Activated CD4-positive, CD25-positive, alpha-beta regulatory T cell treated with anti-CD3 and anti-CD28 coated beads, Interleukin-2, amount 50 U/mL, for 72 hours (primary cell): ENCODE results near the gene ORM2.
"Not testable (repeated sequence)": the region's sequence is repeated elsewhere in the genome, so short reads cannot be mapped to it uniquely, and the experiment has no call there.

Experiments
- DNase-seq: peaks from one replicate; pipeline ENCODE4 v3.0.0; 2021

The ORM2 gene

DNA sequence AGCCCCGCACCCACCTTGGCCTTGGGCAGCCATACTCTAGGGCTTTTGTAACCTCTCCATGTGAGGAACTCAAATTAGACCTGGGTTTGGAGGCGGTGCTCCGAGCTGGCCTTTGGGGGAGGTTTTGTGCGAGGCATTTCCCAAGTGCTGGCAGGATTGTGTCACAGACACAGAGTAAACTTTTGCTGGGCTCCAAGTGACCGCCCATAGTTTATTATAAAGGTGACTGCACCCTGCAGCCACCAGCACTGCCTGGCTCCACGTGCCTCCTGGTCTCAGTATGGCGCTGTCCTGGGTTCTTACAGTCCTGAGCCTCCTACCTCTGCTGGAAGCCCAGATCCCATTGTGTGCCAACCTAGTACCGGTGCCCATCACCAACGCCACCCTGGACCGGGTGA is at the start of gene ORM2:
ORM2 (plus strand) TSS at position 245 of the 398 bp plus-strand sequence; CDS start at position 281, 36 bp downstream.
- DNase-seq, result not testable (repeated sequence)

DNA sequence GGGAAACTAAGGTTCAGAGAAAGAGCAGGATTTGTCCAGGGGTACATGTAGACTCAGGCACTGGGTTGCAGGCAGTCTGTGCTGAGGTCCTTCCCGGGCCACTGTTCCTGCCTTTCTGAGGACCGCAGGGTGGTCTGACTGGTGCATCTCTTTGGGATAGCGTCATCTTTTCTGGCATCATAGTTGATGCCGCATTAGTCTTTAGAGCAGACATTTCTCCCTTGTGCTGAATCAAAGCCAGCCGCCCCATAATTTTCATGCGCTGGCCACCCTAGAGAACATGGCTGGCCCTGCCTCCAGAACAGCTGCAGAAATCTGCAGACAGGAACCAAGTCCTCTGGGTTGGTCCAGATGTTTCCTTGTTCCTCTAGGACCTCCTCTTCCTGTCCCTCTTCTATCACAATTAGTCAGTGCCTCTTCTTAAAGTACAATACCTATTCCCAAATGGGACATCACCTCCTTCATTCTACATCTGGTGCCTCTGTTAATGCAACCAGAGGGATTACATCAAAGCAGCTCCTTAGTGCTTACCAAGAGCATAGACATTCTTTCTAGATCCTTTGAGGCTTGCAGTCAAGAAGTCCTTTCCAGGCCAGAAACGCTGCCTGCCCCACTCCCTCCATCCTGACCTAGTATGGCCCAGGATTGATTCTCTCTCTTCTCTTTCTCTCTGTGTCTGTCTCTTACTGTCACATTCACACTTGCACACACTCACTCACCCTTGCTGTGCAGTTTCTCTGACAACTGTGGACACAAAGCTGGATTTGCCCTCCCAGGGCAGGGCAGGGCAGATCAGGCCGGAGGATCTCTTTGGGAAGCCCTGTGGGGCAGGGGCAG is 48.8 kb upstream of the ORM2 start:
- DNase-seq, result no peak

DNA sequence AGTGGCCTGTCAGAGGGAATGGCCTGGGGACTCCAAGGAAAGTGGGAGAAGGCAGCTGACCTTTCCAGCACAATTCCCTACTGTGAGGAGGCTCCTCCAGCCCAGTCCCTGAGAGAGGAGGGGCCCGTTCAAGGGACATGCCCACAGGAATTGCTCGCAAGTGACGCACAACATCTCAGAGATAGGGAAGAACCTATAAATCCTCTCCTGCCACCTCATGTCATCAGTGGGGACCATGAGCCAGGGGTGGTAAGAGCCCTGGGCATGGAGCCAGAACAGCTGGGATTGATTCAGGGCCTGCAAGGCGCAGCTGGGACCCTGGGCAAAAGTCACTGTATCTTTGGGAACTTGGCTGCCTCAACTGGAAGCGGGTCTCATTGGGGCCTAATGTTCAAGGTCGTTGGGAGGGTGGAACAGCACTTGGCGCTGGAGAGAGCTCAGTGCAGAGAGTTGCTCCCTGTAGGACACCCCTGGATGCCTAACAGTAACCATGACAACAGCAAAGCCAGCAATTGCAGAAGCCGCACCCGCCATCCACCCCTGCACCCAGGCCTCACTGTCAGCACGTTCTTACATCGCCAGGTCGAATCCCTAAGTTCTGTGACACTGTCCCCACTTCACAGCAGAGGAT is 48.1 kb upstream of the ORM2 start:
- no peak for DNase-seq

DNA sequence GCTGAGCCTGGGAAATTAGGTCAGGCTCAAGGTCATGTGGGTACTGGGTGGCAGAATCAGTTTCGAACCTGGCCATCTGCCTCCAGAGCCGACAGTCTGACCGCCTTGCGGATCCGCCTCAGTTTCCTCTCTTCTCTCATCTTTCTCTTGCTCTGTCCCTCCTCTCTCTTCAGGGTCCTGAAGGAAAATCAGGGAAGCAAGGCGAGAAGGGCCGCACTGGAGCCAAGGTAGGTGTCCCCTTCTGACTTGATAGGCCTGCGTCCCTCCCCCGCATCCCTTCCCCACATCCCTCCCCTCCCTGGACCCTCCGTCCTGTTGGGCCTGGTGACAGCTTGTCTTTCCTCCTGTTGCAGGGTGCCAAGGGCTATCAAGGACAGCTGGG is 47.6 kb upstream of the ORM2 start:
- DNase-seq, result no peak

DNA sequence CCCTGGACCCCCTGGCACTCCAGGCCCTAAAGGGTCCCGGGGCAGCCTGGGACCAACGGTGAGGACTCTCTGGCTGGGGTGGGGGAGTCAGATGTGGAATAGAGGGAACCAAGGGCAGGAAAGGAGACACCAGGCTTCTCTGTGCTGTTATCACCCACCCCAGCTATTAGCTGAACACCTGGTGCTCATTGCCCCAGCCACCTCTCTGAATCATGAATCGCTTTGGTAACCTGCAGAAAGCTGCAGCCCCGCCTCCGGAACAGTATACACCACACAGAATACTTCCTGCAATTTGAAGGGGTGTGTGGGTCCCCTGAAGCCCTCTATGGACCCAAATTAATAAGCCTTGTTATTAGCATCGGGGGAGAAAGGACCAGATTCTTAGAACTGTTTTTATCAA is 47.2 kb upstream of the ORM2 start:
- no peak for DNase-seq

DNA sequence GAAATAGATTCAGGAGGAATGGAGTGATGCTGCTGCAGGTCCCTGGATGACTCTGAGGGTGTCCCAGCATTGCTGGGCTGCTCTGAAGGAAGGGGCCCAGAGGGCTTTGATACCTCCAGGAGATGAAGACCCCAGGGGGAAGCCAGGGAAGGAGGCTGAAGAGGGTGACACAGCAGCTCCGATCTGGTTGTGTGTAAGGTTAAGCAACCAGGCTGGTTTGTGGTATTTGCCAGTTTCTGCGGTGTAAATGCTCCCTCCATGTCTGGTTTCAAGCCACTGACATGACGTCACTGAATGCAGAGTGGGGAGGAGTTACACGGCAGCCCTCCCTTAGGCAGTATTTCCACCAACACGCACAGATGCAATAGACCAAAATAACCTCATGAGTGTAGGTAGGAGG is 46.7 kb upstream of the ORM2 start:
- no peak for DNase-seq

DNA sequence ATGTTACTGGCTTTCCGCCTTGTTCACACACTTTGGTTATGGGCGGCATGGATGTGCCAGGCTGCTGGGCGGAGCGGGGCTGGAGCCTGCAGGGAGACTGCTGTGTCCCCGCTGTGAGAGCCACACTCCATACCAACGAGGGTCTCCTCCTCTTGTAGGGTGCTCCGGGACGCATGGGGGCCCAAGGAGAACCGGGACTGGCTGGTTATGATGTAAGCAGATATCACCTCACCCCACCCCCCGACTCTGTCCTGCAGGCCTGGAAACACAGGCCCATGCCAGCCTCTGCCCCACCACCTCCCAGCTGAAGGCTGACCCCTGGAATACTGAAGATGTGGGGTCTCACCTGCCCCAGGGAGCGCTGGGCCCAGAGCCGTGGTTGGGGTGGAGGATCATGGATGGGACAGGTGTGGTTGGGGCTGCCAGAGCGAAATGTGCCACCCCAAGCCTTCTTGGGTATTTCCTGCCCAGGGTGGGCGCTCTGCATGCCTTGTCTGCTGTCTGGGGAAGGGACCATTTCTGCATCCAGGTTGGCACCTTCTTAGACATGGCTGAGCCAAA is 46.0 kb upstream of the ORM2 start:
- DNase-seq, result no peak

DNA sequence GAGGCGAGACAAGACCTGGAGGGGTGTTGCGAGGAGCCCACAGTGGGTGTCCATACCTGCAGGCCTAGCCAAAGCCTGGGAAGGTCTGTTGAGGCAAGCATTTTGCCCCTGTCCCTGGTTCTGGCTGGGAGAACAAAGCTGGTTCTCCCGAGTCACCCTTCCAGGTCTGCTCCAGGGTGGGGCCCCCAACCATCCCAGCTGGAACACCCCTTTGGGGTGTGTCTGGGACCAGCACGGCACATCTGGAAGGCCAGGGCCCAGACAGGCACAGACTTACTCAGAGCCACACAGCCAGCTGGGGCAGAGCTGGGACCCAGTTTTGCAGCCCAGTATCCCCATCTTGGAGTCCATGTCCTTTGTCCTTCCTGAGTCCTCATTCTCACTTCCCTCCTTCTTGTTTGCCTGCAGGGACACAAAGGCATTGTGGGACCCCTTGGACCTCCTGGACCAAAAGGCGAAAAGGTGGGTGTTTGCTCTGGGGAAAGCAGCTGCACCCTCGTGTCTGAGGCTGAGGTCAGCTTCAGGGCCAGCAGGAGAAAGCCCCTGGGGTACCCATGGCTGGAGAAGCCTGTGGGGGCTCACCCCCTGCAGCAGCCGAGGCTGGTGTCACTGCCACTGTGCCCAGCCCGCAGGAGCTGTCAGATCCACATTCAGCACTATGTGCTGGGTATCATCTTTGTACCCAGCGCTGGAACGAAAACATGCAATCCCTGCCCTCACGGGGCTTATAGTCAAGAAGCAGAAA is 45.2 kb upstream of the ORM2 start:
- DNase-seq, result no peak

DNA sequence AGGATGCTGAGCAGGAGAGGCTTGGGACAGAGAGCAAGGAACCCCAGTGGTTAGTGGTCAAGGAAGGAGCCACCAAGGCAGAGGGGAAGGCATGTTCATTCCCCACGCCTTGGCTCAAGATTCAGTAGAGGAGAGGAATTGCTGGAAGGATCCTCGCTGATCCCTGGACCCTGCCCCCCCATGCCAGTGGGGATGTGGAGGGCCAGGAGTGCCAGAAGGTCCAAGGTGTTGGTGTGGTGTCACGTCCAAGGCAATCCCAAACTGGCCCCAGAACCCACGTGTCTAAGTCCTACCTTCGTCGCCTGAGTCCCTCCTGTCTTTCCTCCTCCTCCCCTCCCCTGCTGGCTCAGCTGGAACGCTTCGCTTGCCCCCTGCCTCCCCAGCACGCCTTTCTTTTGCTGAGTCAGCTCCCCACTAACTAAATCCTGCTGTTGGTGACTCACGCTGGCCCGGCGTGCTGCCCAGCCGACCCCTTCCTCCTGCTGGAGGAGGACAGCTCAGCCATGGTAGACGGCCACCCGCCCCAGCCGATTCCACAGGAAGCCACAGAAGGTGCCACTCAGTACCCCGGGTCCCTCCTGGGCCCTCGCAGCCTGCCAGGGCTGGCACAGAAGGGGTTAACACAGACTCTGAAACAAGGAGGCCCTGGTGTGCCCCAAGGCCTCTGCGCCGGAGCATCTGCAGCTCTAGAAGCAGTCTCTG is 44.4 kb upstream of the ORM2 start:
- no peak for DNase-seq

DNA sequence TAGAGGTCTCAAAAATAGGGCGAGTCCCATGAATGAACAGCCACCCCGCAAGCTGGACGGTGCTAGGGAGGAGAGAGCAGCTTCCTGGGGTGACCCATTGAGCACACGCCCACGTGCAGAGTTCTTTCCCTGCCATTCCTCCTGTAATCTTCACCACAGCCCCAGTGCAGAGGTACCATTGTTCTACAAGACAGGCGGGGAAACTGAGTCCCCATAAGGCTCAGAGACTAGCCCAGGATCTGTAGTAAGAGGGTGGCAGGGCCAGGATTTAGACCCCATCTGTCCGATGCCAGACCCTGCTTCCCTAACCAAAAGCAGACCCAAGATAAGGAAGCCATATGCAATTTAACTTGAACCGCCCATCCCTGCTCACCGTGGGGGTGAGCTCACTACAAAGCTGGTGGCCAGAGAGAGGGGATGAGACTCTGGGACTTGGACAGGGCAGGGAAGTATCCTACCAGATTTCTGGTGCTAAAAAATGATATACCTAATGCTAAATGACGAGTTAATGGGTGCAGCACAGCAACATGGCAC is 43.5 kb upstream of the ORM2 start:
- no peak for DNase-seq

DNA sequence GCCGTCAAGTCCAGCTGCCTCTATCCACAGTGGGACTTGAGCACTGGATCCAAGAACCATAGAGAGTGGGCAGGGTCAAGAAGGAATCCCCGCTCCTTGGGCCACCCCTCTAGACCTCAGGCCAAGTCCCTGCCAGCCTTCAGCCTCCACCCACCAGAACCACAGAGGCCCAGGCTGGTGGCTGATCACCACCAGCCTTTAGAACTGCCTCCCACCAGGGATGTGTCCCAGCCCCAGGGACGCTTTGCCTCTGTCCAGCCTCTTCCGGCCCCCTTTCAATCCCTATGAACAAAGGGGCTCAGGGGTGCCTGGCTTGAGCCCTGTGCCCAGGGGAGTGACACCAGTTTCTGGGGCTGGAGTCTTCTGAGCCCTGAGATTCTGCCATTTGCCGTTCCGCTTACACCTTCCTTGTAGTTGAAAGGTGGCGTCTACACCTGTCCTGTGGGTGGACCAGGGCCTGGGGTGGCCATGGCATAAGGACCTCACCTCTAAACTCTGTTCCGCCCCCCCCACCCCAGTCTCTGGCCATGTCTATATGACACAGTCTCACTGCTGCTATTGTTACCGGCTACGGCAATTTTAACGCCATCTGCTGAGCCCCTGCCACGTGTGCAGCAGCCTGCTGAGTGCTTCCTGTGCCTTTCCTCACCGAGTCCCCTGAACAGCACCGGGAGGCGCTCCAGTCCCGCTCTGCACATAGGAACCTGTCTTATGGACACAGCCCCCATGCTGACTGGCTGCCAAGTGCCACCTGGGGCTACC is 42.5 kb upstream of the ORM2 start:
- no peak for DNase-seq

DNA sequence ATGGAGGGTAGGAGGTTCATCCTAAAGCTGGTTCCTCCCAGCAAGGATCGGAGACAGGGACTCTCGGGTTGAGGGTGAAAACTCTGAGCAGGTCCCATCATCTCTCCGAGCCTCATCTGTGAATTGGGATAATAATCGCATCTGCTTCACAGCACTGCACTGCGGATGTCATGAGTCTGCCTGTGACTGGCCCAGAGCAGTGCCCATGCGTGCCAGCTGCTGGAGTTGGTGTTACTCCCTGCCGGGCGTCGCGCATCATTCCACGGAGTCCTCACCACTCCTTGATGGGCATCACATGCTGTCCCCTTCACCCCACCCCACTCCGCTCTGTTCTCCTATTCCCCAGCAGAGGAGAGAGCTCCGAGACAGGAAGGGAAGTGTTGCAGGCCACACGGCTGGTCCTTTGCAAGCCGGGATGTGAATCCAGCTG is 41.9 kb upstream of the ORM2 start:
- no peak for DNase-seq

DNA sequence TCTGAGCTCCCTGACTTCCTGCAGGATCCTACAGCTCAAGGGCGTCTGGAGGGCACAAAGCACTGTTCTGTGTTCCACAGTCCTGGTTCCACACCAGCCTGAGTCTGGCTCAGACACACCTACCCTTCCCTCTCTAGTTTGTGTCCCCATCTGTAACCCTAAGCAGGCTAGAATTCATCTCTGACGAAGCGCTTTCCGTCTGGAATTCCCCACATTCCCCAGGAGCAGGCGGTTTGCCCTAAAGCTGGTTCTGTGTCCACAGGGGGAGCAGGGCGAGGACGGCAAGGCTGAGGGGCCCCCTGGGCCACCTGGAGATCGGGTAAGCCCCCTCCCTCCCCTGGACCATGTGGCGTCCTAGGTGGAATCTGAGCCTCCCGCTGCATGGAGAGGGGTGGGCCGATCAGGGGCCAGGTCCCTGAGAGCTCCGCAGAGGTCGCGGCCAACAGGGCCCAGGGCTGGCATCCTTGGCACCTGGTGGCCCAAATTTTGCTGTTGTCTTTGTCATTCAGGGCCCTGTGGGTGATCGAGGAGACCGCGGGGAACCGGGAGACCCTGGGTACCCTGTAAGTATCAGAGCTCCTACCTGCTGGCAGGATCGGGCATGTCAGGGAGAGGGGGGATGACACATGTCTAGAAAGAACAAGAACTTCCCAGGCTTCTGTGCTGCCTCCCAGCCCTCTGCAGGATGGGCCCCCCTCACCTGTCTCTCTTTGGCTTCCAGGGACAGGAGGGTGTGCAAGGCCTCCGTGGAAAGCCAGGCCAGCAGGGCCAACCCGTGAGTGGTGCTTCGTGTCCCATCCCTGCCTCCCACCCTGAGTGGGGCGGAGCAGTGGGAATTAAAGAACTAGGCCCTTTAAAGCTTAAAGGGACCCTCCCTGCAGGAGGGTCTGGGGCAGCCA is 41.2 kb upstream of the ORM2 start:
- DNase-seq, result peak; percentile 27

DNA sequence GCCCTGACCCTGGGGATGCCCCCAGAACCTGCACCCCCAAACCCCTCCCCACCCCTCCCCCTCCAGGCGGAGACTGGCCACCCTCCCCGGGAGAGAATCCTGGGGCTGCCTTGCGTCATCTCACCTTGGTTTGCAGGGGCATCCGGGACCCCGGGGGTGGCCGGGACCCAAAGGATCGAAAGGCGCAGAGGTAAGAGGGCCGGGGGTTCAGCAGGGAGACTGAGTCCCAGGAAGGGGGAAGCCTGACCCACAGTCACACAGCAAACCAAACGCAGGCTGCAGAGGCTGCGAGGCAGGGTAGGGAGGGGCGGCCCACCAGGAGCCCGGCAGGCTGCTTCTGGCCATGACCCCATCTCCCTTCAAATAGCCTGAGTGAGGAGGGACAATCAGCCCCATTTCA is 40.6 kb upstream of the ORM2 start:
- DNase-seq, result peak; percentile 9

DNA sequence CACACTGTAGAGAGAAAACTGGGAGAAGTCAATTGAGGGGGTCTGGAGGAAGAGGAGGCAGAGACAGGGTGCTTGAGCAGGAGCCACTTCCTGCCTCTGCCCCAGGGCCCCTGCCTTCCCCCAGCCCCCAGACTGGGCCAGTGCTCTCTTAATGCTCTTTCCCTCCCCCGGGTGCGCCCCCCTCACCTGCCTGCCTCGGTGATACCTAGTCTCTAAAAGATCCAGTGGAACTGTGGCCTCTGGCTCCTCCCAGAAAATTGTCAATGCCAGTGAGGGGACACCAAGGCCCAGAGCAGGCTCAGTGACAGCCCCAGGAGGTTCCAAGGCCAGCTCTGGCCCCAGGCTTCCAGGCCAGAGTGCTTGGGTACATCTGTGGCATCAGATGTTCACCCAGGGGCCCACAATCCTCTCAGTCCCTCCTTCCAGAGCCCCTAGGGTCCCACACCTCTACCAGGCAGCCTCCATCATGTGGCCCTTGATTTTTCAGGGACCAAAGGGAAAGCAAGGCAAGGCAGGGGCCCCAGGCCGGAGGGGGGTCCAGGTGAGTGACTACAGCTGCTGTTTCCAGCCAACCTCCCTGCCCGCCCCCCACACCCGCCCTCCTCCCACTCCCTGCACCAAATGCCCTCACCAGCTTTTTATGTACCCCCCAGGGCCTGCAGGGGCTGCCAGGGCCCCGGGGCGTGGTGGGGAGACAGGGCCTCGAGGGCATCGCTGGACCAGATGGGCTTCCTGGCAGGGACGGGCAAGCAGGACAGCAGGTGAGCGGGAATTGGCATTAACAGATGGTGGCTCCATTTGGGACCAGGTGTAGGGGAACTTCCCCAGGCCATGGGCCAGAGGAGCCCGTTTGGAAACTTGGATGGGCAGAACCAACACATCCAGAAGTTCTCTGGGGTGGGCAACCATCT is 39.8 kb upstream of the ORM2 start:
- DNase-seq, result peak; percentile 25

DNA sequence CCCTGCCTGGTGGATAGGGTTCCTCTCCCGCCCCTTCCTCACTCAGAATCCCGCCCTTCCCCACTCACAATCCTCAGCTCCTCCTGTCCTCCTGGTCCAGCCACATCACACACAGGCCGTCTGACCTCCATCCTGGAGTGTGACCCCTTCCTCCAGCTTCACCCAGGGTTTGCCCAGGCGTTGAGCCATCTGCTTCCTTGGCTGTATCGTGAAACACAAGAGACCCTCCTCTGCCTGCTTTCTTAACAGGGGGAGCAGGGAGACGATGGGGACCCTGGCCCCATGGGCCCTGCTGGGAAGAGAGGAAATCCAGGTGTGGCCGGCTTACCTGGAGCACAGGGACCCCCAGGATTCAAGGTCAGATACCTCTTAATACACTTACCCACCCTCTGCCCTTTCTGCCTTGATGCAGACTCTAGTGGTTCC is 39.1 kb upstream of the ORM2 start:
- DNase-seq, result no peak

DNA sequence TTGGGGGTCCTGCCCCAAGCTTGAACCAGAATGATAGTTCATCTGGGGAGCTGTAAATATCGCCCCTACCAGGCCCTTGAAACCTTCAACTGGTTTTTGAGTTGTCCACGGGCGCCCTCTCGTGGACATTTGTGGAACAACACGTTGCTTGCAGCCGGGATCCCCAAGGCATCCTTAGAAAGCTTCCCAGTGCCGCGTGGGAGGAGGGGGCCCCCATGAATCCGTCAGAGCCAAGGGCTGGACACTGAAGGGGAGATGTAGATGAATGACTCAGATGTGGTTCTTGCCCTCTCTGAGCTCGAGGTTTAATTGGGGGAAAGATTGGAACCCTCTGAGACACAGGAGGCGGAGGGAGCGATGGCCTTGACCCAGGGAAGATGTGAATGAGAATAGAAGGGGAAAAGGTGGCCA is 38.6 kb upstream of the ORM2 start:
- DNase-seq, result peak; percentile 79

DNA sequence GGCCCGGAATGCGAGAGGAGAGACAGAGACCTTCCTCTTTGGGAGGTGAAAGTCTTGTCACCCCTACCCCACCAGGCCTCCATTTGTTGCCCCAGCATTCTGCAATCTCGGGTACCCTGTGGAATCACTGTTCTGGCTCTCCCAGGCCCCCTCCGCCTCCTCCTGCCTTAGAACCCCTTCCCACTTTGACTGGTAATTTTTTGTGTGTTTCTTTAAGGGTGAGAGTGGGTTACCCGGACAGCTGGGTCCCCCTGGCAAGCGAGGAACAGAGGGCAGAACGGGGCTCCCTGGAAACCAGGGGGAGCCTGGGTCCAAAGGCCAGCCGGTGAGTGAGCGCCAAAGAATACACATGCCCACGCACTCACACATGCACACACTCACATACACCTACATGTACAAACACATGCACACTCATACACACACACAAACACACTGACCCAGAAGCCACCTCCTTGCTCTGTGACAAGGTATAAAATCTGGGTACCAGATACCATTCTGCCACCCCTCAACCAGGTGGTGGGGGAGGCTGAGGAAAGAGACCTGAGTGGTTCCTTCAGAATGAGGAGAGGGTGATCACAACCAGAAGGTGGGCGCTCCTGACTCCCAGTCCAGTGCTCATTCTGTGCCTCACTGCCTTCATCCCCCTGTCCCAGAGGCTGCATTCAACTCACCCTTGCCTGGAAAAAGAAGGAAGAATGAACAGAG is 37.6 kb upstream of the ORM2 start:
- peak; percentile 9 for DNase-seq

DNA sequence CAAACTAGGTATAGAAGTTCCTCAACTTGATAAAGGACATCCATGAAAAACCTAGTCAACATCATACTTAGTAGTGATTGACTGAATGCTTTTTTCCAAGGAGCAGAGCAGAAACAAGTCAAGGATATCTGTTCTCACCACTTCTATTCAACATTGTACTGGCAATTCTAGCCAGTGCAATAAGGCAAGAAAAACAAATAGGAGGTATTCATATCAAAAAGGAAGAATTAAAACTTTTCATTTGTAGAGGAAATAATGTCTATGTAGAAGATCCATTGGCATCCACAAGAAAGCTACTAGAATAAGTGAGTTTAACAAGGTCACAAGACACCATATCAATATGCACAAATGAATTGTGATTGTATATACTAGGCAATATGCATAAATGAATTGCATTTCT is 35.0 kb upstream of the ORM2 start:
- DNase-seq, result no peak
